ENCODE measurements around the gene YTHDC2.

GRCh38 chr5:113518884-113519283 is 5.4 kb downstream of the YTHDC2 start:
- TF ChIP-seq POLR2A (IDR thresholded peaks at IDR 0.05) (no peak), CTCF (IDR thresholded peaks at IDR 0.05) (no peak)
